ENCODE data around the gene EPHA8.

The EPHA8 gene

GRCh38 chr1:22582661-22583635 lies 19.7 kb downstream of the EPHA8 start:
- no peak for DNase-seq (ENCODE audit: low read depth)
- TF ChIP-seq CTCF (conservative IDR thresholded peaks at IDR 0.05; ENCODE audit: low read length): no peak
- H3K4me3 ChIP-seq (ENCODE audit: low read length): no peak overlapping the region

- no peak overlapping the region for H3K4me3 ChIP-seq (ENCODE audit: low read length)
- no peak for DNase-seq (ENCODE audit: low read depth)
- no peak for TF ChIP-seq CTCF (conservative IDR thresholded peaks at IDR 0.05; ENCODE audit: low read length)
These were observed 20.8 kb downstream of the EPHA8 start for GRCh38 chr1:22584001-22584562.

GRCh38 chr1:22584970-22585369 lies 21.7 kb downstream of the EPHA8 start:
- H3K4me3 ChIP-seq (ENCODE audit: low read length): no peak overlapping the region
- TF ChIP-seq CTCF (conservative IDR thresholded peaks at IDR 0.05; ENCODE audit: low read length): no peak
- no peak for DNase-seq (ENCODE audit: low read depth)

- TF ChIP-seq CTCF (conservative IDR thresholded peaks at IDR 0.05; ENCODE audit: low read length): no peak
- no peak overlapping the region for H3K4me3 ChIP-seq (ENCODE audit: low read length)
- no peak for DNase-seq (ENCODE audit: low read depth)
These were observed 22.2 kb downstream of the EPHA8 start for GRCh38 chr1:22585471-22585870.

- H3K4me3 ChIP-seq (ENCODE audit: low read length): no peak overlapping the region
- TF ChIP-seq CTCF (conservative IDR thresholded peaks at IDR 0.05; ENCODE audit: low read length): no peak
- no peak for DNase-seq (ENCODE audit: low read depth)
These were observed 23.3 kb downstream of the EPHA8 start for GRCh38 chr1:22586356-22587130.

GRCh38 chr1:22587247-22587646 lies 24.0 kb downstream of the EPHA8 start:
- no peak for TF ChIP-seq CTCF (conservative IDR thresholded peaks at IDR 0.05; ENCODE audit: low read length)
- DNase-seq (ENCODE audit: low read depth): no peak
- H3K4me3 ChIP-seq (ENCODE audit: low read length): no peak overlapping the region
